ENCODE data around the gene TSPAN18.

GRCh38 chr11:44702889-44703288 is 23.9 kb upstream of the TSPAN18 start:
- TF ChIP-seq POLR2A (IDR thresholded peaks at IDR 0.05), result no peak
- TF ChIP-seq, protein P1, sequence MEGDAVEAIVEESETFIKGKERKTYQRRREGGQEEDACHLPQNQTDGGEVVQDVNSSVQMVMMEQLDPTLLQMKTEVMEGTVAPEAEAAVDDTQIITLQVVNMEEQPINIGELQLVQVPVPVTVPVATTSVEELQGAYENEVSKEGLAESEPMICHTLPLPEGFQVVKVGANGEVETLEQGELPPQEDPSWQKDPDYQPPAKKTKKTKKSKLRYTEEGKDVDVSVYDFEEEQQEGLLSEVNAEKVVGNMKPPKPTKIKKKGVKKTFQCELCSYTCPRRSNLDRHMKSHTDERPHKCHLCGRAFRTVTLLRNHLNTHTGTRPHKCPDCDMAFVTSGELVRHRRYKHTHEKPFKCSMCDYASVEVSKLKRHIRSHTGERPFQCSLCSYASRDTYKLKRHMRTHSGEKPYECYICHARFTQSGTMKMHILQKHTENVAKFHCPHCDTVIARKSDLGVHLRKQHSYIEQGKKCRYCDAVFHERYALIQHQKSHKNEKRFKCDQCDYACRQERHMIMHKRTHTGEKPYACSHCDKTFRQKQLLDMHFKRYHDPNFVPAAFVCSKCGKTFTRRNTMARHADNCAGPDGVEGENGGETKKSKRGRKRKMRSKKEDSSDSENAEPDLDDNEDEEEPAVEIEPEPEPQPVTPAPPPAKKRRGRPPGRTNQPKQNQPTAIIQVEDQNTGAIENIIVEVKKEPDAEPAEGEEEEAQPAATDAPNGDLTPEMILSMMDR (IDR thresholded peaks at IDR 0.05), result no peak

Data from thyroid gland (tissue), 4 donors.